NCI-H460 (cell line): Measurements from ENCODE around the gene FRRS1. TPM values are rescaled to one million over a fixed set of nuclear protein-coding genes. Genes with fewer than 3 reads are reported as not detected.

Experiments used
- DNase-seq: peaks from one replicate; pipeline ENCODE4 v3.0.0-alpha.2; 2016; ENCODE audit warnings: low read depth; ENCODE audit errors: extremely low read depth
- total RNA-seq: library from RNA; depleted of rRNA; stranded (reverse); fragments of >200 nt; shearing (Covaris generic); gene quantifications from 2 replicates; pipeline ENCODE4 v1.2.3, GENCODE V29; 2014

FRRS1 gene
- total RNA-seq, 1 experiment from 2014 or later, result 9.3 TPM

- no peak for DNase-seq
Observed at GRCh38 chr1:99735852-99736251, 30.6 kb downstream of the FRRS1 start.

GRCh38 chr1:99731384-99731783 is 35.1 kb downstream of the FRRS1 start:
- DNase-seq, result no peak

DNA sequence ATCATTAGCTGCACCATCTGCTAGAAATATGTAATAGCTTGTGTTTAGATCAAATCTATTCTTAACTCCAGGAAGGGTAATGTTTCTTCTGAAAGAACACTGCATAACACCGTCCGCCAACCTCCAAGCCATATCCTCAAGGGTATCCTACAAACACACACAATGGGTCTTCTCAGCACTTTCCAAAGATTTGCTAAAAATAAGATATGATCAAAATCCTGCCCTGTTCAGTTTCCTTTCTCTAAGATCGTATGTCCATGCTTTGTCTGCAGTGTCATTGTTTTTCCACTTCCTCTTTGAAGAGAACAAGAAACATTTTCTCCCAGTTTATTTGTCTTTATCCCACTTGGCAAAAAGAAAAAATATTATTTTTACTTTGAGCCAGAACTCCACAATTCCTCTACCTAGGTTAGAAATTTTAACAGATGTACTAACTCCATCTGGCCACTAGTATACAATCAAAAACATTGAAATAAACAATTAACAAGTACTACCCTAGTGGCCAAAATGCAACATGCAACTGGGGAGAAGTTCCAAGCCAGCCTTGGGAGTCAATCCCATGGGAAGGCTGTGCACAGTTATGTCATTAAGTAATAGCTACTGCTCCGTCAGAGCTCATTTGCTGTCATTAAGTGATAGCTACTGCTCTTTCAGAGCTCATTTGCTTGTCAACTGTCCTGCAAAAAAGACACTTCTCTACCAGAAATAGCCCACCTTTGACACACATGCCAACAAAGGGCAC is 37.8 kb downstream of the FRRS1 start:
- peak; percentile 24 for DNase-seq

DNA sequence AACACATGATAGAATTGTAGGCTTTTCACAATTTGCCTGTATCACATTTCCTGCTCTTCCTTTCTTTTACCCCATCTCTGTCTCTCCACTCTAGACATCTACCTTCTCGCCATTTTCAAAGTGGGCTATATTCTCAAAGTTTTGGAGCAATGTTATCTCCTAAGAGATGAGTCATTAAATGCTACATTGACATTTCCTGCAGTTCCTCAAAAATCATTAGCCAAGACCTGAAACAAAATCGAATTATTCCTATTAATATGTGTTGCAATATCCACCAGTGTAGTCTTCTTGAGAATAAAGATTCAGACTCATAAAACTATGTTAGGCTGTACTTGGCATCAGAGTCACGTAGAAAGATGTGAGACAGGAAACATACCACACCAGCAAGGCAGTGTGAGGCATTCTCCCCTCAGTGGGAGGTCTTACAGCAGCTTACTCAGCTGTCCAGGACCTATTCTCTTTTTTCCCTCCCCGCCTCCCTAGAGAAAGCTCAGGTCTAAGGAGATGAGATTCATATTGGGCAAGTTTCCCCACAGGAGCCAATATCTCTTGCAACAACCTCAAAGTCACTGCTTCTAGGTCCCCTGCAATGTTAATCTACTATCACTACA is 38.8 kb downstream of the FRRS1 start:
- DNase-seq, result no peak

- no peak for DNase-seq
Observed at GRCh38 chr1:99726818-99727217, 39.6 kb downstream of the FRRS1 start.

DNA sequence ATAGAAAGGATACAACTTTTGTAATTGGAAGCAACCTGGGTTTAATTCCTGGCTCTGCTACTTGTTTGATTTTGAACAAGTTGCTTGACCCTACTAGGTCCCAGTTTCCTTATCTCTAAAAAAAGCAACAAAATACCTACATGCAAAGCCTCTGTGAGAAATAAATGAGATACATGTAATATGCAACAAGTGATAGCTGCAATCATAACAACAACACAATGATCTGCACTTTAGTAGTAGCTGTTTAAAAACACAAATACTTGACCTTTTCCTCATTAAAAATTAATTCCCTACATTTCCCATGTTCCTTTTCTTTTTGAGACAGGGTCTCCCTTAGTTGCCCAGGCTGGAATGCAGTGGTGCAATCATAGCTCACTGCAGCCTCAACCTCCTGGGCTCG is 40.0 kb downstream of the FRRS1 start:
- DNase-seq, result no peak

DNA sequence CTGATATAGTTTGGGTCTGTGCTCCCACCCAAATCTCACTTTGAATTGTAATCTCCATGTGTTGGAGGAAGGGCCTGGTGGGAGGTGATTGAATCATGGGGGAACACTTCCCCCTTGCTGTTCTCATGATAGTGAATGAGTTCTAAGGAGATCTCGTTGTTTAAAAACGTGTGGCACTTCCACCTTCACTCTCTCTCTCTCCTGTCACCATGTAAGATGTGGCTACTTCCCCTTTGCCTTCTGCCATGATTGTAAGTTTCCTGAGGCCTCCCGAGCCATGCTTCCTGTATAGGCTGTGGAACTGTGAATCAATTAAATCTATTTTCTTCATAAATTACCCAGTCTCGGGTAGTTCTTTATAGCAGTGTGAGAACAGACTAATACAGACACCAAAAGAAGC is 40.4 kb downstream of the FRRS1 start:
- DNase-seq, result no peak

DNA sequence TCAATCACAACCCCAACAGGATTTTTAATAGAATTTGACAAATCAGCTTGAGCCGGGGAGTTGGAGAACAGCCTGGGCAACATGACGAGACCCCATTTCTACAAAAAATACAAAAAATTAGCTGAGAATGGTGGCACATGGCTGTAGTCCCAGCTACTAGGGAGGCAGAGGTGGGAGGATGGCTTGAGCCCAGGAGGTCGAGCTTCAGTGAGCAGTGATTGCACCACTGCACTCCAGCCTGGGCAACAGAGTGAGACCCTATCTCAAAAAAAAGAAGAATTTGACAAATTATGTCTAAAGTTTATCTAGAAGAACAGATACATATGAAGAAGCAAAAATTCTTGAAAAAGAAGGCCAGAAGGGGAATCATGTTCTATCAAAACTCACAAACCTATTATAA is 43.2 kb downstream of the FRRS1 start:
- no peak for DNase-seq

DNA sequence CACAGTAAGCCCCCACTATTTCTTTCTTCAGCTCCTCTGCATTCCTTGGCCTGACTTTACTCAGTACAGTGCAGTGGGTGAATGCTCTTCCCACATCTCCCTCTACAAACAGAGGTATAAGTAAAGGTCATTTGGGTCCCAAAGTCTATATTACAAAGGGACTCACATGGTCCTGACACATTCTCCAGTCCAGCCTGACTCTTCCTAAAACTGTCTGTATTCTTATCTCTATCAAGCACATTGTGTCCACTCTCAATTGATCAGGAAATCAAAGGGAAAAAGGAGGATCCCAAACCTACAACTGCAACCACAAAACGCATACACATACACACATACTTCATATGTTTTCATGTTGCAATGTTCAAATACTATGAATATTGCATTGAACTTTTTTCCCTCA is 49.4 kb downstream of the FRRS1 start:
- no peak for DNase-seq

DNA sequence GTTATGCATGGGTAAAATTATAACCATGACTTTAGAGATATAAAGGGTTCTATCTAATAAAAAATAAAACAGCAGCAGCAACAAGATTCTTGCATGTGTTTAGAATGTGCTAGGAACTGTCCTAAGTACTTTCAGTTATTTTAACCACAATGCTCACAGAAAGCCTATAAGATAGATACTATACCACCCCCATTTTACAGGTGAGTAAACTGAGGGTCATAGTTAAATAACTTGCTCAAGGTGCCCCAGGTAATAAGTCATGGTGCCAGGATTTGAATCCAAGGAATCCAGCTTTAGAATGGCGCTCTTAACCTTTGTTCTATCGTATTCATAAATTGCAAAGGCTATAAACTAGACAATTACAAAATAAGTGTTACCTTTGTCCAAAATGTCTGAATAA is 53.4 kb downstream of the FRRS1 start:
- no peak for DNase-seq

DNA sequence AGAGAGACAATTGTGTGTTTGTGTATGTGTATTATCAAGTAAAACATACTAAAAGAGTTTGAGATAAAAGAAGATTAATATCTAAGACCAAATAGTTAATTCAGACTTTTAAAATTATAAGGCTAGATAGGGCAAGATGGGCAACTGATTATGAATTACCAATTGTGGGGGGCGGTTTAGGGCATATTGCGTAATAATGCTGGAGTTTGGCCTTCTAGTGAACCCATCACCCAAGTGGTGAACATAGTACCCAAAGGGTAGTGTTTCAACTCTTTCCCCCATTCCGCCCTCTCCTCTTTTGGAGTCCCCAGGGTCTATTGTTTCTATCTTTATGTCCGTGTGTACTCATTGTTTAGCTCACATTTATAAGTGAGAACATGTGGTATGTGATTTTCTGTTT is 55.4 kb downstream of the FRRS1 start:
- no peak for DNase-seq

DNA sequence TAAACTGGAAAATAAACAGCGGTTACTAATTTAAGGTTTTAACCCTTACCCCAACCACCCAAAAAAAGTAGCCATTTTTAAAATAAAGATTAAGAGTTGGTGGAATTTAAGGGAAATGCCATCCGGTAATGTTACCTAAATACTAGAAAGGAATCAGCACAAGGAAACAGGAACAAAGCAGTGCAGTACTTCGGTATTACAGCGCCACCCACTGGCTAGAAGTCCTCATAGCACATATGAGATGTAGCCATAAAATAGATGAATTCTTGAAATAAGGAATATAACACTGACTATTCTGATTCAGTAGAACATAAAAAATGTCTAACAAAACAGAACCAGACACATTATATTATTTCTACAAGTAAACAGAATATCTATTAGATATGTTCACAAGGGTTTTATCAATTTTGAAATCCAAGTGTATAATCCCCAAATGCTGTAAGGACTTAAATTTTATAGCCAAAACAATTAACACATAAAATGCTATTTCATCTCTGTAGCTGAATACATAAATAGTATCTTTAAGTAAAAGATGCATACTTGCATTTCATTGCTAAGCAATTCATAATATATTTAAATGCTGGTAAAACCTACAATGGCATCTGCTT is 58.8 kb downstream of the FRRS1 start:
- DNase-seq, result peak; percentile 46

DNA sequence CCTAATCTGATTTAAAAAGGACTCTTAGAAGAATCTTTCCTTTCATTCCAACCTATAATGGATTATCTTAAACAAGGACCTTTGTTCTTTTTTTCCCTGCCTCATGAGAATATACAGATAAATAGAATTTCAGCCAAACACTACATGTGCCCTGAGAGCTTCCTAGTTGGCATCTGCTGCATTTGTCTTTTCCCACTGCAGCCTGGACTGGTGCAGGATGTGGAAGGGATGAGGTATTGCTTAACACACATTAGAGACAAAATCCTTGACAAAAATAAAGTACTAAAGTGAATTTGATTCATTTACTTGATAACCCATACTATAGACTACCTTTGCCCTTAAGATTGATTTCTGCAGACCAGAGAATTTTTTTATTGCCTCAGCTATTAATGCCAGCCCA is 61.0 kb downstream of the FRRS1 start:
- no peak for DNase-seq

GRCh38 chr1:99704356-99704816 is 62.0 kb downstream of the FRRS1 start:
- no peak for DNase-seq

GRCh38 chr1:99702221-99702620 is 64.2 kb downstream of the FRRS1 start:
- no peak for DNase-seq

- no peak for DNase-seq
Observed at GRCh38 chr1:99700020-99700419, 66.4 kb downstream of the FRRS1 start.

- no peak for DNase-seq
Observed at GRCh38 chr1:99697580-99697979, 68.9 kb downstream of the FRRS1 start.

DNA sequence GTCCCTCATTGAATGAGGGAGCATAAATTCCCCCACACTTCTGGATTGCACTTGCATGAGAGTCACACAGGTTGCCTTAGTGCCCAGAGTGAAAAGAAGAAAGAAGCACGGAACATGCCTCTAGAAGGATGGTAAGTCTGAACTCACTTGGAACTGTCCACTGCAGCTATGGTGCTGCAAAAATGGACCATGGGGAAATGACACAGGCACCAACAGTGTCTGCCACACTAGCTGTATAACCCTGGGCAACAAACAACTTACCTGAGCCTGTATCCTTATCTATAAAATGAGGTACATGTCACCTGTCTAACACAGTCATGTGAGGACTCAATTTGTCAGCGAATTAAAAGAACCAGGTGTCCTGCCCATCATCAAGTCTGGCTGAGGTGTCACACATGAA is 69.8 kb downstream of the FRRS1 start:
- no peak for DNase-seq

DNA sequence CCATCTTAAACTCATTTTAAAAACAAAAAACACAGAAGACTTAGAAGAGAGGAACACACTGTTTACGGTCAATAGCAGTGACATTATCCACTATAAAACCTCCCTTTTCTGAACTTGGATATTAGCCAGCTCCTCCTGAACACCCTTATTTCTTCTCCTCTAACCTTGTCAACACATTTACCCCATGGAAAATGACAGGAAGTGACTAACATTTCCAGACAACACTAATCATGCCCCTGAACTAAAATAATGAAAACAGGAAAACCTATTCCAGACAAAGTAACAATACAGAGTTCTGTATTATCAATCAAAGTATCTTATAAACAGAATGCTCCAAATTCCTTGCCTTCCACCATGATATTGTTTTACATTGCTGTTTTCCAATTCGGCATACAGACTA is 75.3 kb downstream of the FRRS1 start:
- no peak for DNase-seq

DNA sequence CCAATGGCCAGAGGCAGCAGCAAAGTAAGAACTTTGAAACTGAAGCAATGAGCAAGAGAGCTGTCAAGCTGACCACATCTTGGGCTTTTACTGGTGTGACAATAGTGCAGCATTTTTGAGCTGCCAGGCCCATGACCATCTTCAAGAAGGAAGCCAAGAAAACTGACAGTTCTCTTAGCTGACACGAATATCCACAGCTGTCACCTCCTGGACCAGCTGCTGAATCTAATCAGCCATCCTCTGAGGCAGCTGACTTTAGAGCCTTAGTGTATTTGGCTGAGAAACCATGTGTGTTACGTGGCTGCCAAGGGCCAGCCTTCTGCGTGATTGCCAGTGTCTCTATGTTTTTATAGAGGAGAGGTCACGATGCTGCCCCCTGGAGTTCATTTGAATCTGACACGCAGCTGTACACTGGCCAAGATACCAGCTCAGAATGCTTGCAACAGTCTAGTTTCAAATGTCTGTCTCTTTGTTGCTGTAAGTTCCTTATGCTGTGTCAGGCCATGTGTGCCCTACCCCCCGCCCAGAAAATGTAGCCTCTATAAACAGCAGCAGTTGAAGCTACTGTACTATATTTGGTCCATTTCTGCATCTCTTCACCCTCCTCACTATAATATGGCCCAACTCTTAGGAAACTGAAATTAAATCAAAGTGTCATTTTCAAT is 80.8 kb downstream of the FRRS1 start:
- DNase-seq, result peak; percentile 72

DNA sequence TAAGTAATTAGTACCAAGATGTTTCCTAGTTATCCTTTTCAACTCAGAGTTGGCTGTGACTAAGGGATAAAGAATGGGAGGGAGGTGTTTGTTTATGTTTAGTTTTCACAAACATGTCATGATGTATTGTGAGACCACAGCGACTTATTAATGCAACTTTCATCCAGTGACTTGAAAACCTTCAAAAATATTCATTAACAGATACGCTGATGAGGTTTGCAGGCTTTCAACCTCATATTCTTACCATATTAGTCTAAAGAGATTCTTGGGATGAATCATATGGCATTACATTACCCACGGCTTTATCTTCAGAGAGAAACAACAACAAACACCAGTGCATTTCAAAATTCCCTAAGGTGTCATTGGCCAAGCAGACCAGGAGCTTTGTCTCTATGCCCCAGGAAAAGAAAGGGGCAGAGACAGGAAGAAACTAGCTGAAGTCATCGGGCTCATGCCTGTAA is 84.1 kb downstream of the FRRS1 start:
- peak; percentile 78 for DNase-seq
